Measurements from ENCODE around the gene SUGCT. TPM values are rescaled to one million over a fixed set of nuclear protein-coding genes. Genes with fewer than 3 reads are reported as not detected.

The SUGCT gene
- total RNA-seq, 1 donor from 2014 or later = 11.9 TPM

GRCh38 chr7:40393660-40394059, 258.9 kb downstream of the SUGCT start:
- Mint-ChIP-seq H3K27me3 (ENCODE audit: unreplicated experiment) (no peaks in the 10 kb centered on the region), H3K4me1 (ENCODE audit: unreplicated experiment) (peaks cover 12% of the 10 kb centered on the region), H3K4me3 (ENCODE audit: unreplicated experiment) (no peak overlapping the region), H3K9me3 (ENCODE audit: unreplicated experiment) (no peaks in the 10 kb centered on the region), H3K27ac (ENCODE audit: unreplicated experiment) (no peak overlapping the region), H3K36me3 (ENCODE audit: unreplicated experiment) (peaks cover 7% of the 10 kb centered on the region)
- TF ChIP-seq, protein P1, sequence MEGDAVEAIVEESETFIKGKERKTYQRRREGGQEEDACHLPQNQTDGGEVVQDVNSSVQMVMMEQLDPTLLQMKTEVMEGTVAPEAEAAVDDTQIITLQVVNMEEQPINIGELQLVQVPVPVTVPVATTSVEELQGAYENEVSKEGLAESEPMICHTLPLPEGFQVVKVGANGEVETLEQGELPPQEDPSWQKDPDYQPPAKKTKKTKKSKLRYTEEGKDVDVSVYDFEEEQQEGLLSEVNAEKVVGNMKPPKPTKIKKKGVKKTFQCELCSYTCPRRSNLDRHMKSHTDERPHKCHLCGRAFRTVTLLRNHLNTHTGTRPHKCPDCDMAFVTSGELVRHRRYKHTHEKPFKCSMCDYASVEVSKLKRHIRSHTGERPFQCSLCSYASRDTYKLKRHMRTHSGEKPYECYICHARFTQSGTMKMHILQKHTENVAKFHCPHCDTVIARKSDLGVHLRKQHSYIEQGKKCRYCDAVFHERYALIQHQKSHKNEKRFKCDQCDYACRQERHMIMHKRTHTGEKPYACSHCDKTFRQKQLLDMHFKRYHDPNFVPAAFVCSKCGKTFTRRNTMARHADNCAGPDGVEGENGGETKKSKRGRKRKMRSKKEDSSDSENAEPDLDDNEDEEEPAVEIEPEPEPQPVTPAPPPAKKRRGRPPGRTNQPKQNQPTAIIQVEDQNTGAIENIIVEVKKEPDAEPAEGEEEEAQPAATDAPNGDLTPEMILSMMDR (IDR thresholded peaks at IDR 0.05) = no peak
- DNase-seq (ENCODE audit: extremely low spot score, unreplicated experiment) = no peak

DNA sequence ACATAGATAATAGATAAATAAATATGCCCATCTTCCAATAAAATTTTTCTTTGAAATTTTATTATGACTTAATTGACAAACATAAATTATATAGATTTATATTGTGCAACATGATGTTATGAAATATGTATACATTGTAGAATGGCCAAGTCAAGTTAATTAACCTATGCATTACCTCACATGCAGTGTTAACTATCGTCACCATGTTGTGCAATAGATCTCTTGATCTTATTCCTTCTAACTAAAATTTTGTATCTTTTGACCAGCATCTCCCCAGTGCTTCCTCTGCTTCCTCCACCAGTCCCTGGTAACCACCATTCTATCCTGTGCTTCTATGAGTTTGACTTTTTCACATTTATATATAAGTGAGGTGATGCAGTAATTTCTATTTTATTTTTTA, 259.6 kb downstream of the SUGCT start:
- H3K4me1 Mint-ChIP-seq (ENCODE audit: unreplicated experiment) = peaks cover 12% of the 10 kb centered on the region
- peaks cover 7% of the 10 kb centered on the region for H3K36me3 Mint-ChIP-seq (ENCODE audit: unreplicated experiment)
- H3K27me3 Mint-ChIP-seq (ENCODE audit: unreplicated experiment) = no peaks in the 10 kb centered on the region
- H3K9me3 Mint-ChIP-seq (ENCODE audit: unreplicated experiment) = no peaks in the 10 kb centered on the region
- DNase-seq (ENCODE audit: extremely low spot score, unreplicated experiment) = no peak
- no peak overlapping the region for H3K27ac Mint-ChIP-seq (ENCODE audit: unreplicated experiment)
- TF ChIP-seq, protein P1 (IDR thresholded peaks at IDR 0.05) = no peak
- no peak overlapping the region for H3K4me3 Mint-ChIP-seq (ENCODE audit: unreplicated experiment)

GRCh38 chr7:40400525-40400924, 265.7 kb downstream of the SUGCT start:
- peaks cover 5% of the 10 kb centered on the region for H3K9me3 Mint-ChIP-seq (ENCODE audit: unreplicated experiment)
- no peak overlapping the region for H3K4me3 Mint-ChIP-seq (ENCODE audit: unreplicated experiment)
- no peak for DNase-seq (ENCODE audit: extremely low spot score, unreplicated experiment)
- TF ChIP-seq, protein P1 (IDR thresholded peaks at IDR 0.05) = no peak
- H3K4me1 Mint-ChIP-seq (ENCODE audit: unreplicated experiment) = peaks cover 40% of the 10 kb centered on the region
- peaks cover 5% of the 10 kb centered on the region for H3K36me3 Mint-ChIP-seq (ENCODE audit: unreplicated experiment)
- H3K27me3 Mint-ChIP-seq (ENCODE audit: unreplicated experiment) = no peaks in the 10 kb centered on the region
- H3K27ac Mint-ChIP-seq (ENCODE audit: unreplicated experiment) = no peak overlapping the region

- peaks cover 37% of the 10 kb centered on the region for H3K4me1 Mint-ChIP-seq (ENCODE audit: unreplicated experiment)
- no peak overlapping the region for H3K4me3 Mint-ChIP-seq (ENCODE audit: unreplicated experiment)
- H3K27ac Mint-ChIP-seq (ENCODE audit: unreplicated experiment) = no peak overlapping the region
- H3K9me3 Mint-ChIP-seq (ENCODE audit: unreplicated experiment) = peaks cover 5% of the 10 kb centered on the region
- TF ChIP-seq, protein P1 (IDR thresholded peaks at IDR 0.05) = no peak
- no peak for DNase-seq (ENCODE audit: extremely low spot score, unreplicated experiment)
- no peaks in the 10 kb centered on the region for H3K27me3 Mint-ChIP-seq (ENCODE audit: unreplicated experiment)
- peaks cover 5% of the 10 kb centered on the region for H3K36me3 Mint-ChIP-seq (ENCODE audit: unreplicated experiment)
Measured at GRCh38 chr7:40401406-40401805, 266.6 kb downstream of the SUGCT start.

DNA sequence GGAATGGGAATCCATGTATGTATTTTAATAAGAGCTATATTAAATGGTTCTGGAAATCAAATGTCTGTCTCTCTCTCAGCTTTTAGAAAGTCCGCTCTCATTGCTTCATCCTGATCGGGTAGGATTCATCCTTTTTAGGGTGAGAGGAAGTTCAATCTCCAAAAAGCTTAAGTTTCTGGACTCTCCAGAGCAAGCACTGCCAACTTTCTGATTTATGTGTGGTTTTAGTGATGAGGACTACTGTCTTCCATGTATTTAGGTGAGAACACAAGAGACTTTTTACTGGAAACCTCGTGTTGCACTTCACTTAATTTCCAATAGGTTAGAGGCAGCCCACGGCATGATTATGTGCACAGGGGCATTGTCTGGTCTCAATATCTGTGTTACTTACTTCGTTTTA, 267.9 kb downstream of the SUGCT start:
- Mint-ChIP-seq H3K9me3 (ENCODE audit: unreplicated experiment) (peaks cover 5% of the 10 kb centered on the region), H3K27ac (ENCODE audit: unreplicated experiment) (peak overlapping the region; percentile 43), H3K4me3 (ENCODE audit: unreplicated experiment) (no peak overlapping the region), H3K4me1 (ENCODE audit: unreplicated experiment) (peaks cover 28% of the 10 kb centered on the region), H3K36me3 (ENCODE audit: unreplicated experiment) (peaks cover 5% of the 10 kb centered on the region), H3K27me3 (ENCODE audit: unreplicated experiment) (no peaks in the 10 kb centered on the region)
- TF ChIP-seq, protein P1 (IDR thresholded peaks at IDR 0.05) = no peak
- DNase-seq (ENCODE audit: extremely low spot score, unreplicated experiment) = no peak

Measured in osteocyte (in vitro differentiated cells).